Activated CD4-positive, alpha-beta T cell treated with anti-CD3 and anti-CD28 coated beads, Interleukin-2, amount 10 ng/mL, durations not matched to agents 24 days and 14 days (primary cell): ENCODE results near the gene ACAD10. TPM values are rescaled to one million over a fixed set of nuclear protein-coding genes. Genes with fewer than 3 reads are reported as not detected.

Experiments
- DNase-seq: peaks from one replicate; pipeline ENCODE4 v3.0.0; 2022
- H3K27ac Mint-ChIP-seq: one replicate; pipeline ENCODE4 v1.8.0; 2022; ENCODE audit warnings: mild to moderate bottlenecking, mixed read lengths
- H3K27me3 Mint-ChIP-seq: one replicate; pipeline ENCODE4 v1.8.0; 2022; ENCODE audit warnings: mixed read lengths
- H3K36me3 Mint-ChIP-seq: one replicate; pipeline ENCODE4 v1.8.0; 2022; ENCODE audit warnings: low read depth, mild to moderate bottlenecking, mixed read lengths
- H3K4me1 Mint-ChIP-seq: one replicate; pipeline ENCODE4 v1.8.0; 2021; ENCODE audit warnings: mixed read lengths
- H3K4me3 Mint-ChIP-seq: one replicate; pipeline ENCODE4 v1.8.0; 2022; ENCODE audit warnings: mild to moderate bottlenecking, moderate library complexity, mixed read lengths
- H3K9me3 Mint-ChIP-seq: one replicate; pipeline ENCODE4 v1.8.0; 2021; ENCODE audit warnings: mixed read lengths
- intact Hi-C: fragments of 100-400 bp; cut with micrococcal nuclease; formaldehyde crosslinking; loops from one replicate; pipeline ENCODE4 v1.15.1; 2023
- total RNA-seq: library from RNA; stranded (reverse); gene quantifications from 2 replicates; pipeline ENCODE4 v1.2.3, GENCODE V29; 2022

The ACAD10 gene
- total RNA-seq, 1 donor from 2014 or later = 28.6 TPM

DNA sequence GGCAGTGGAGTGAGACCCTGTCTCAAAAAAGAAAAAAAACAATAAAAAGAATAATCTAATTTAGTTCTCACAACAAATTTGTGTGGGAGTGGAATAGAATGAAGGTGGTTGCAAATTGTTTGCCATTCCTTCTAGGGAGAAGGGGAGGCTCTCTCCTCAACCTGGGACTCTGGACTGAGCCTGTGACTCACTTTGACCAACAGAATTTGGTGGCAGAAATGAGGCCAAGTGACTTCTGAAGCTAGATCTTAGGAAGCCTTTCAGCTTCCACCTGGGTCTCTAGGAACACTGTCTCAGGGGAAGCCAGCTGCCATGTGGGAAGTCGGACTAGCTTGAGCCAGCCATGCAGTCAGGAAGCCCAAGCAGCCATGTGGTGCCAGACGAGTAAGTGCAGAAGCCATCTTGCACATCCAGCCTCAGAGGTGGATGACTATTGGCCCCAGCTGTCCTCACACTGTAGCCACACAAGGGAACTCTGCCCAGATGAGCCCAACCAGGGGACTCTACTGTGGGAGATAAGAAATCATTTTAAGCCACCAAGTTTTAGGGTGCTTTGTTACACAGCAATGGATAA, 95.3 kb downstream of the ACAD10 start:
- intact Hi-C loops = no loop called here
- DNase-seq = no peak
- no peaks in the 10 kb centered on the region for H3K9me3 Mint-ChIP-seq
- no peaks in the 10 kb centered on the region for H3K4me1 Mint-ChIP-seq
- no peak overlapping the region for H3K4me3 Mint-ChIP-seq
- no peak overlapping the region for H3K27ac Mint-ChIP-seq
- H3K27me3 Mint-ChIP-seq = peaks cover 5% of the 10 kb centered on the region
- no peaks in the 10 kb centered on the region for H3K36me3 Mint-ChIP-seq

DNA sequence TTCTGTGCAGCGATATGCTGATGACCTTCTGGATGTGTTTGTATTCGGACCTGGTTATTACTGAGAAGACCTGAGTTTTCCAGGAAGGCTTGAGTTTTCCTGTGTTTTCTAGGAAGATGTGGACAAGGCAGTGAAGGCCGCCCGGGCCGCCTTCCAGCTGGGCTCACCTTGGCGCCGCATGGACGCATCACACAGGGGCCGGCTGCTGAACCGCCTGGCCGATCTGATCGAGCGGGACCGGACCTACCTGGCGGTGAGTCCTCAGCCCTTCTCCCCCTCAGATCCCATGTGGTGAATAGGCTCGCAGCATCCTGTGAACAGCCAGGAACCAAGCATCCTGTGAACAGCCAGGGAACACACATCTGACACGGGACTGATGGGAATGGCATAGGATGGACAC, 97.2 kb downstream of the ACAD10 start:
- Mint-ChIP-seq H3K4me1 (no peaks in the 10 kb centered on the region), H3K27me3 (peaks cover 3% of the 10 kb centered on the region), H3K9me3 (no peaks in the 10 kb centered on the region), H3K27ac (no peak overlapping the region), H3K4me3 (no peak overlapping the region), H3K36me3 (no peaks in the 10 kb centered on the region)
- intact Hi-C loops = no loop called here
- DNase-seq = no peak

DNA sequence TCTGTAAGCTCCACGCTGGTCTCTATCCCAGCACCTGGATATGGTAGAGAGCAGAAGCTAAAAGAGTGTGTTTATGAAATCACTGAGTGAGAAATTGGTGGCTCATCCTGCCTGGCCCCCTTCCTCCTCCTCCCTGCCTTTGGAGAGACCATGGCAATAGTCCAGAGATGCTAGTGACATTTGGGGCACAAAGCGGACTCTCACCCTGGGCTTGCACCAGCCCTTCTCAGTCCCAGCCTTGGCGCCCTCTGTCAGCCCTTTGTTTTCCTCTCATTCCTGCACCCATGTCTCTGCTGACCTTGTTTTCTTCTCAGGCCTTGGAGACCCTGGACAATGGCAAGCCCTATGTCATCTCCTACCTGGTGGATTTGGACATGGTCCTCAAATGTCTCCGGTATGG, 99.1 kb downstream of the ACAD10 start:
- peaks cover 3% of the 10 kb centered on the region for H3K27me3 Mint-ChIP-seq
- H3K9me3 Mint-ChIP-seq = no peaks in the 10 kb centered on the region
- no peaks in the 10 kb centered on the region for H3K4me1 Mint-ChIP-seq
- no peak overlapping the region for H3K4me3 Mint-ChIP-seq
- DNase-seq = no peak
- H3K36me3 Mint-ChIP-seq = no peaks in the 10 kb centered on the region
- intact Hi-C loops = no loop called here
- H3K27ac Mint-ChIP-seq = no peak overlapping the region

GRCh38 chr12:111785651-111786050, 99.8 kb downstream of the ACAD10 start:
- Mint-ChIP-seq H3K27ac (no peak overlapping the region), H3K36me3 (no peaks in the 10 kb centered on the region), H3K9me3 (no peaks in the 10 kb centered on the region), H3K4me3 (no peak overlapping the region), H3K4me1 (no peaks in the 10 kb centered on the region), H3K27me3 (peaks cover 3% of the 10 kb centered on the region)
- intact Hi-C loops = no loop called here
- DNase-seq = no peak

DNA sequence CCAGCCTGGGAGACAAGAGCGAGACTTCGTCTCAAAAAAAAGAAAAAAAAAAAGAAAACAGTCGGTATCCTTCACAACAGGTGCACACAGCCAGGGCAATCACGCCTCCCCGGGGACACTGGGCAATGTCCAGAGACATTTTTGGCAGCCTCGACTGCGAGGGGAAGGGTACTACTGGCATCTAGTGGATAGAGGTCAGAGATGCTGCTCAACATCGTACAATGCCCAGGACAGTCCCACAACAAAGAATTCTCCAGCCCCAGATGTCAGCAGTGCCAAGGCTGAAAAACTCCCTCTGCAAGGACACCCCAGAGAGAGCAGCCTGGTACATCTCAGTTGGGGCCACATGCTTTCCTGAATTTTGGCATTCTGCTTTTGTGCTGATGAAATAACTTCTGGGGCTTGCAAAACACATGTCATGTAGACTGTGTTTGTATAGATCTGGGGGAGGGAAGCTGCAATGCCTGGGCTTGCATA, 102.4 kb downstream of the ACAD10 start:
- intact Hi-C loops = no loop called here
- peaks cover 3% of the 10 kb centered on the region for H3K27me3 Mint-ChIP-seq
- H3K4me3 Mint-ChIP-seq = no peak overlapping the region
- no peak for DNase-seq
- no peaks in the 10 kb centered on the region for H3K9me3 Mint-ChIP-seq
- H3K4me1 Mint-ChIP-seq = no peaks in the 10 kb centered on the region
- no peak overlapping the region for H3K27ac Mint-ChIP-seq
- no peaks in the 10 kb centered on the region for H3K36me3 Mint-ChIP-seq

GRCh38 chr12:111789779-111790178, 103.9 kb downstream of the ACAD10 start:
- no peaks in the 10 kb centered on the region for H3K36me3 Mint-ChIP-seq
- no peak for DNase-seq
- no peak overlapping the region for H3K4me3 Mint-ChIP-seq
- H3K9me3 Mint-ChIP-seq = no peaks in the 10 kb centered on the region
- H3K27me3 Mint-ChIP-seq = peaks cover 3% of the 10 kb centered on the region
- no peaks in the 10 kb centered on the region for H3K4me1 Mint-ChIP-seq
- intact Hi-C loops = no loop called here
- H3K27ac Mint-ChIP-seq = no peak overlapping the region

- H3K4me3 Mint-ChIP-seq = no peak overlapping the region
- no peaks in the 10 kb centered on the region for H3K4me1 Mint-ChIP-seq
- H3K27ac Mint-ChIP-seq = no peak overlapping the region
- H3K9me3 Mint-ChIP-seq = no peaks in the 10 kb centered on the region
- H3K36me3 Mint-ChIP-seq = no peaks in the 10 kb centered on the region
- H3K27me3 Mint-ChIP-seq = no peaks in the 10 kb centered on the region
- DNase-seq = no peak
- intact Hi-C loops = no loop called here
Measured at GRCh38 chr12:111791507-111791906, 105.7 kb downstream of the ACAD10 start.

DNA sequence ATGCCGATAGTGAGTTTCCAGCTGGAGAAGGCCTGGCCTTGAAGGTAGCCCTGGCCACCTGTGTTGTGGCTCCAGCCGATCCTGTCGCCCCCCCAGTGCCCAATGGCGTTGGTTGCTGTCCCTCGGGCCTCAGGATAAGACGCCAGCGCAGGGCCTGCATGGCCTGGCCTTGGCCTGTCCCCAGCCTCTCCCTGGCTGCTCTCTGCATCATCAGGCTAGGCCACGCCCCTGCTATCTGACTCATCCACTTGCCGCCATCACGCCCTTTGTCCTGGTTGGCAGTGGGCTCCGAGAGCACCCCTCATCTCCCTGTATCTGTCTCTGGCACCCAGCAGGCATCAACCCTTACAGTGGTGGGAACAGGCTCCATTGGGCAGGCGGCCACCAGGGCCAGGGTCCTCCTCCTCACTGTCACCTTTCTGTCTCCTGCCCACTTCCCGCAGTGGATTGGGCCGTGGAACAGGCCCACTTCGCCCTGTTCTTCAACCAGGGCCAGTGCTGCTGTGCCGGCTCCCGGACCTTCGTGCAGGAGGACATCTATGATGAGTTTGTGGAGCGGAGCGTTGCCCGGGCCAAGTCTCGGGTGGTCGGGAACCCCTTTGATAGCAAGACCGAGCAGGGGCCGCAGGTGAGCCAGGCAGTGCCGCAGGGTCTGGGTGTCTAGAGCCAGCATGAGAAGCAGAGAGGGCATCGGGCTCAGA, 106.5 kb downstream of the ACAD10 start:
- Mint-ChIP-seq H3K9me3 (no peaks in the 10 kb centered on the region), H3K36me3 (no peaks in the 10 kb centered on the region), H3K27me3 (no peaks in the 10 kb centered on the region), H3K4me3 (no peak overlapping the region), H3K27ac (no peak overlapping the region), H3K4me1 (no peaks in the 10 kb centered on the region)
- DNase-seq = no peak
- intact Hi-C loops = no loop called here

DNA sequence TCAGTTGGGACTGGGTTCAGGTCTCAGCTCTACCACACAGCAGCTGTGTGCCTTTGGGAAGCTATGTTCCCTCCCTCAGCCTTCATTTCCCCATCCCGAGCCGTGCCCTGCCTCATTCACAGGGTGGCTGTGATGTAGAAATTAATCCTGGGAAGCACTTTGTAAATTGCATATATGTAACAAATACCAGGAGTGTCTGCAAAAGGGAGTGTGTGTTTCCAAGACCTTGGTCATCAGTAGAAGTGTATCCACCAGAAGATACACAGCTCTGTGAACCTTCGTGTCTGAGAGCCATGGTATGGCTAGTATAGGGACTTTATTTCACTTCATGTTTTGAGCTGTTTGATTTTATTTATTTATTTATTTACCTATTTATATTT, 107.0 kb downstream of the ACAD10 start:
- intact Hi-C loops = no loop called here
- H3K4me3 Mint-ChIP-seq = no peak overlapping the region
- H3K27me3 Mint-ChIP-seq = no peaks in the 10 kb centered on the region
- no peaks in the 10 kb centered on the region for H3K9me3 Mint-ChIP-seq
- no peak overlapping the region for H3K27ac Mint-ChIP-seq
- H3K36me3 Mint-ChIP-seq = no peaks in the 10 kb centered on the region
- H3K4me1 Mint-ChIP-seq = no peaks in the 10 kb centered on the region
- DNase-seq = no peak

GRCh38 chr12:111798182-111798581, 112.3 kb downstream of the ACAD10 start:
- H3K36me3 Mint-ChIP-seq = no peaks in the 10 kb centered on the region
- intact Hi-C loops = no loop called here
- no peaks in the 10 kb centered on the region for H3K27me3 Mint-ChIP-seq
- no peak overlapping the region for H3K4me3 Mint-ChIP-seq
- H3K4me1 Mint-ChIP-seq = no peaks in the 10 kb centered on the region
- H3K27ac Mint-ChIP-seq = no peak overlapping the region
- DNase-seq = no peak
- no peaks in the 10 kb centered on the region for H3K9me3 Mint-ChIP-seq

- no peaks in the 10 kb centered on the region for H3K9me3 Mint-ChIP-seq
- H3K4me1 Mint-ChIP-seq = no peaks in the 10 kb centered on the region
- H3K4me3 Mint-ChIP-seq = no peak overlapping the region
- no peak overlapping the region for H3K27ac Mint-ChIP-seq
- DNase-seq = no peak
- no peaks in the 10 kb centered on the region for H3K36me3 Mint-ChIP-seq
- intact Hi-C loops = no loop called here
- H3K27me3 Mint-ChIP-seq = no peaks in the 10 kb centered on the region
Measured at GRCh38 chr12:111799758-111800157, 113.9 kb downstream of the ACAD10 start.

GRCh38 chr12:111803038-111803626, 117.3 kb downstream of the ACAD10 start:
- Mint-ChIP-seq H3K27me3 (no peaks in the 10 kb centered on the region), H3K27ac (no peak overlapping the region), H3K4me1 (no peaks in the 10 kb centered on the region), H3K9me3 (no peaks in the 10 kb centered on the region), H3K36me3 (no peaks in the 10 kb centered on the region), H3K4me3 (no peak overlapping the region)
- intact Hi-C loops = no loop called here
- no peak for DNase-seq

DNA sequence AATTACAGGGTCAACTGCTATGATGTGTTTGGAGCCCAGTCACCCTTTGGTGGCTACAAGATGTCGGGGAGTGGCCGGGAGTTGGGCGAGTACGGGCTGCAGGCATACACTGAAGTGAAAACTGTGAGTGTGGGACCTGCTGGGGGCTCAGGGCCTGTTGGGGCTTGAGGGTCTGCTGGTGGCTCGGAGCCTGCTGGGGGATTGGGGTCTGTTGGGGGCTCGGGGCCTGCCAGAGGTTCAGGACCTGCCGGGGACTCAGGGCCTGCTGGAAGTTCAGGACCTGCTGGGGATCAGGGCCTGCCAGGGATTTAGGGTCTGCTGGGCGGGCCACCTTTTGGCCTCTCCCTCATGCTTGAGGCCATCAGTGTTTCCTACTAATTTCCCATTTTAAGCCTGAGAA, 118.0 kb downstream of the ACAD10 start:
- DNase-seq = no peak
- Mint-ChIP-seq H3K4me1 (no peaks in the 10 kb centered on the region), H3K36me3 (no peaks in the 10 kb centered on the region), H3K4me3 (no peak overlapping the region), H3K27me3 (no peaks in the 10 kb centered on the region), H3K9me3 (no peaks in the 10 kb centered on the region), H3K27ac (no peak overlapping the region)
- intact Hi-C loops = no loop called here

GRCh38 chr12:111806304-111806703, 120.5 kb downstream of the ACAD10 start:
- Mint-ChIP-seq H3K4me1 (no peaks in the 10 kb centered on the region), H3K4me3 (no peak overlapping the region), H3K27ac (no peak overlapping the region), H3K27me3 (no peaks in the 10 kb centered on the region), H3K36me3 (no peaks in the 10 kb centered on the region), H3K9me3 (no peaks in the 10 kb centered on the region)
- intact Hi-C loops = no loop called here
- no peak for DNase-seq
